IPS DF 6.9 (cell line): ENCODE data around the gene TEX264.

Experiments used
- DNase-seq: peaks from one replicate; pipeline ENCODE4 v3.0.0-alpha.2; 2013; ENCODE audit warnings: low read depth, low spot score
- H3K27ac ChIP-seq: one replicate; pipeline ENCODE4 v1.5.1; 2013; ENCODE audit warnings: low read length, control low read depth
- H3K27me3 ChIP-seq: 2 replicates; pipeline ENCODE4 v1.6.1; 2013; ENCODE audit warnings: mild to moderate bottlenecking, low read length; ENCODE audit not compliant: control insufficient read depth, insufficient read depth
- H3K36me3 ChIP-seq: 2 replicates; pipeline ENCODE4 v1.6.1; 2013; ENCODE audit warnings: low read length; ENCODE audit not compliant: control insufficient read depth, insufficient read depth
- H3K4me1 ChIP-seq: 2 replicates; pipeline ENCODE4 v1.6.1; 2013; ENCODE audit warnings: low read length; ENCODE audit not compliant: control insufficient read depth, insufficient read depth
- H3K4me3 ChIP-seq: 2 replicates; pipeline ENCODE4 v1.5.1; 2013; ENCODE audit warnings: mild to moderate bottlenecking, low read length
- H3K9me3 ChIP-seq: 2 replicates; pipeline ENCODE4 v1.6.1; 2013; ENCODE audit warnings: low read length, inconsistent platforms; ENCODE audit not compliant: control insufficient read depth, insufficient read depth
- WGBS: extraction: QIAGEN DNeasy Blood & Tissue Kit; methylation state at CpG from one replicate; pipeline ENCODE4 v1.1.7; 2013; ENCODE audit warnings: mixed read lengths, missing lambda C conversion rate; ENCODE audit not compliant: insufficient read length, insufficient coverage; 5-methylcytosine and 5-hydroxymethylcytosine counted together

TEX264 gene

GRCh38 chr3:51712963-51713362 is 41.9 kb downstream of the TEX264 start:
- Histone ChIP-seq H3K9me3 (no peaks in the 10 kb centered on the region), H3K27me3 (peaks cover 5% of the 10 kb centered on the region; the same call in 1 of the 2 replicates), H3K4me3 (no peak overlapping the region), H3K4me1 (no peaks in the 10 kb centered on the region; the same call in 1 of the 2 replicates), H3K27ac (no peak overlapping the region), H3K36me3 (no peaks in the 10 kb centered on the region)
- DNase-seq = no peak
- WGBS = no CpG with 5 or more reads among the region's 19 CpGs

GRCh38 chr3:51715231-51715976 is 44.4 kb downstream of the TEX264 start:
- no peak overlapping the region for H3K4me3 ChIP-seq
- no peak overlapping the region for H3K27ac ChIP-seq
- DNase-seq = no peak
- H3K27me3 ChIP-seq = no peaks in the 10 kb centered on the region
- no peaks in the 10 kb centered on the region for H3K9me3 ChIP-seq
- no peaks in the 10 kb centered on the region for H3K36me3 ChIP-seq
- H3K4me1 ChIP-seq = no peaks in the 10 kb centered on the region; the same call in 1 of the 2 replicates
- no CpG with 5 or more reads among the region's 36 CpGs for WGBS

DNA sequence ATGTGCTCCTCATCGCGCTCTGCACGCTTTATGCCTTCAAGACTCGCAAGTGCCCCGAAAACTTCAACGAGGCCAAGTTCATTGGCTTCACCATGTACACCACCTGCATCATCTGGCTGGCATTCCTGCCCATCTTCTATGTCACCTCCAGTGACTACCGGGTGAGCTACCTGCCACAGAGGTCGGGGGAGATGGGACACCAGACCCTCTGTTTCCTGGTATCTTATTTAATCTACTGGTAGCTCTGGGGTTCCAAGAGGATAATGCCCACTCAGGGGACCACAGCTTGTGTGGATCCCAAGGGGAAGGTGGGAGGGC is 44.9 kb downstream of the TEX264 start:
- Histone ChIP-seq H3K4me1 (no peaks in the 10 kb centered on the region; the same call in 1 of the 2 replicates), H3K27me3 (no peaks in the 10 kb centered on the region)

GRCh38 chr3:51716805-51717204 is 45.8 kb downstream of the TEX264 start:
- H3K27ac ChIP-seq = no peak overlapping the region
- no CpG with 5 or more reads among the region's 5 CpGs for WGBS
- H3K9me3 ChIP-seq = no peaks in the 10 kb centered on the region
- DNase-seq = no peak
- no peak overlapping the region for H3K4me3 ChIP-seq
- no peaks in the 10 kb centered on the region; the same call in 1 of the 2 replicates for H3K4me1 ChIP-seq
- H3K27me3 ChIP-seq = no peaks in the 10 kb centered on the region
- no peaks in the 10 kb centered on the region for H3K36me3 ChIP-seq

More for the DNA sequence above, 44.9 kb downstream of the TEX264 start:
- no peak overlapping the region for H3K27ac ChIP-seq
- no CpG with 5 or more reads among the region's 8 CpGs for WGBS
- no peaks in the 10 kb centered on the region for H3K36me3 ChIP-seq
- no peak overlapping the region for H3K4me3 ChIP-seq
- no peaks in the 10 kb centered on the region for H3K9me3 ChIP-seq
- no peak for DNase-seq

- no CpG with 5 or more reads among the region's 10 CpGs for WGBS
- no peaks in the 10 kb centered on the region for H3K9me3 ChIP-seq
- no peak overlapping the region for H3K4me3 ChIP-seq
- H3K4me1 ChIP-seq = no peaks in the 10 kb centered on the region; the same call in none of the 2 replicates
- no peak for DNase-seq
- H3K27ac ChIP-seq = no peak overlapping the region
- H3K27me3 ChIP-seq = no peaks in the 10 kb centered on the region
- no peaks in the 10 kb centered on the region for H3K36me3 ChIP-seq
Observed at GRCh38 chr3:51717446-51717845, 46.4 kb downstream of the TEX264 start.

- Histone ChIP-seq H3K36me3 (no peaks in the 10 kb centered on the region), H3K27me3 (no peaks in the 10 kb centered on the region), H3K27ac (no peak overlapping the region), H3K4me1 (no peaks in the 10 kb centered on the region; the same call in none of the 2 replicates), H3K9me3 (no peaks in the 10 kb centered on the region), H3K4me3 (no peak overlapping the region)
- no CpG with 5 or more reads among the region's 7 CpGs for whole genome bisulfite sequencing
- no peak for DNase-seq
Observed at GRCh38 chr3:51717947-51718346, 46.9 kb downstream of the TEX264 start.

GRCh38 chr3:51718547-51719409 is 47.7 kb downstream of the TEX264 start:
- H3K27me3 ChIP-seq = no peaks in the 10 kb centered on the region
- H3K9me3 ChIP-seq = no peaks in the 10 kb centered on the region
- no peak overlapping the region for H3K27ac ChIP-seq
- no peaks in the 10 kb centered on the region for H3K36me3 ChIP-seq
- H3K4me3 ChIP-seq = no peak overlapping the region
- no peaks in the 10 kb centered on the region; the same call in none of the 2 replicates for H3K4me1 ChIP-seq
- no CpG with 5 or more reads among the region's 16 CpGs for WGBS
- peak; percentile 64 for DNase-seq

DNA sequence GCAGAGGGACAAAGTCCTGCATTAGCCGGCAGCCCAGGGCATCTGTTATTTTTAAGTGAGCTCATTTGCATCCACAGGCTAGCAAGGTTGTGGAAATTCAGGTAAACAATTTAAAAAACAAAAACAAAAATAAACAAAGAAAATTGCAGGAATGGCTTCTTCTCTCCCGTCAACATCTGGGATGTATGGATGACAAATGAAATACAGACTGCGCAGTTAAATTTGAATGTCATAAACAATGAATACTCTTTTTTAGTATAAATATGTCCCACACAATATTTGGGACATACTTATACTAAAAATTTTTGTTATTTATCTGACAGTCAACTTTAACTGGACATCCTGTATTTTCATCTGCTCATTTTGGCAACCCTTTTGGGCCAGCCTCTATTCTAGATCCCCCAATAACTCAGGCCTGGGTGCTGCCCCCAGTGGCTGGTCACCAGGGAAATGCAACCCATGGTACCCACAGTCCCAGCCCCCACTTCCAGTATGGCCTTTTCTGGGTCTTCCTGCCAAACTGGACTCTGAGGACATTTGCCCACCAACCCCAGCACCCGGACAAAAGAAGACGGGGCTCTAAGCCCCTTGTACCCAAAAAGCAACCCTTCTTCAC is 48.5 kb downstream of the TEX264 start:
- Histone ChIP-seq H3K4me1 (no peaks in the 10 kb centered on the region; the same call in none of the 2 replicates), H3K27ac (no peak overlapping the region), H3K4me3 (no peak overlapping the region), H3K27me3 (no peaks in the 10 kb centered on the region), H3K36me3 (no peaks in the 10 kb centered on the region), H3K9me3 (no peaks in the 10 kb centered on the region)
- no CpG with 5 or more reads among the region's 5 CpGs for WGBS
- no peak for DNase-seq

- H3K27ac ChIP-seq = no peak overlapping the region
Observed at GRCh38 chr3:51720292-51721061, 49.4 kb downstream of the TEX264 start.

More at GRCh38 chr3:51720292-51721061, 49.4 kb downstream of the TEX264 start:
- Histone ChIP-seq H3K4me3 (no peak overlapping the region), H3K9me3 (no peaks in the 10 kb centered on the region), H3K4me1 (no peaks in the 10 kb centered on the region; the same call in none of the 2 replicates), H3K36me3 (no peaks in the 10 kb centered on the region), H3K27me3 (no peaks in the 10 kb centered on the region)
- no CpG with 5 or more reads among the region's 12 CpGs for WGBS
- no peak for DNase-seq
